ENCODE measurements around the gene LBHD2. TPM values are rescaled to one million over a fixed set of nuclear protein-coding genes. Genes with fewer than 3 reads are reported as not detected.
A peak's percentile ranks its signal among the peaks of the same experiment; 100 is the strongest.

The LBHD2 gene
- total RNA-seq (not detected), polyA plus RNA-seq (under 1 TPM in 1 of 2 donors, not detected in 1; 0.19 TPM)
- long read RNA-seq, donor 1 = 0 reads
- long read RNA-seq, donor 2 = 0 reads
- long read RNA-seq, donor 3 = 0 reads

GRCh38 chr14:103084021-103084919 lies at the start of gene LBHD2:
LBHD2 (plus strand) TSS chr14:103084210; CDS start chr14:103086013, 1,803 bp downstream.
- peak in 1 of 4 donors; percentile 63 for ATAC-seq
- Histone ChIP-seq H3K36me3 (no peaks in the 10 kb centered on the region), H3K27ac (no peak within 1 kb of the TSS), H3K4me3 (peak within 1 kb of the TSS in 4 of 12 donors; percentile 12 to 35 (median 22)), H3K27me3 (peaks cover 0 to 47% (median 19%) of the 10 kb centered on the region in 9 donors), H3K9me3 (no peaks in the 10 kb centered on the region), H3K4me1 (peaks cover 0 to 7% (median 0%) of the 10 kb centered on the region in 12 donors)
- TF ChIP-seq POLR2A (IDR thresholded peaks at IDR 0.05) (no peak), CTCF (IDR thresholded peaks at IDR 0.05) (no peak)
- 17 to 63% (median 20%) methylated on average over 11 to 61 of the region's 61 CpGs for WGBS, 4 donors
- intact Hi-C loops (cut with DNase I) = loop anchor here in 1 of 10 donors (10.0 kb wide), 1 partner anchor 389 kb away; no protein-coding TSS in a partner anchor
- DNase-seq = peak in 3 of 5 donors; percentile 5 to 54 (median 24)

- ATAC-seq (peak in 3 of 4 donors; percentile 15 to 22 (median 16)), DNase-seq (no peak)
- H3K4me1 ChIP-seq = peaks cover 0 to 26% (median 16%) of the 10 kb centered on the region in 12 donors
- H3K36me3 ChIP-seq = peaks cover 0 to 19% (median 14%) of the 10 kb centered on the region in 9 donors
- TF ChIP-seq CTCF (IDR thresholded peaks at IDR 0.05) (no peak), POLR2A (IDR thresholded peaks at IDR 0.05) (no peak)
- no peaks in the 10 kb centered on the region for H3K27me3 ChIP-seq
- WGBS, 4 donors = 96 to 99% (median 98%) methylated on average over 11 to 20 of the region's 20 CpGs
- intact Hi-C loops (cut with DNase I) = no loop called here
- peaks cover 0 to 7% (median 0%) of the 10 kb centered on the region in 12 donors for H3K9me3 ChIP-seq
- H3K4me3 ChIP-seq = no peak overlapping the region
- no peak overlapping the region for H3K27ac ChIP-seq
These were observed 42.5 kb upstream of the LBHD2 start for GRCh38 chr14:103041464-103041863.

- H3K27me3 ChIP-seq = no peaks in the 10 kb centered on the region
- intact Hi-C loops (cut with DNase I) = no loop called here
- no peak overlapping the region for H3K4me3 ChIP-seq
- H3K36me3 ChIP-seq = peaks cover 0 to 23% (median 14%) of the 10 kb centered on the region in 9 donors
- ATAC-seq (no peak), DNase-seq (no peak)
- 94 to 96% (median 95%) methylated on average over 8 of the region's 8 CpGs for WGBS, 4 donors
- peaks cover 0 to 7% (median 0%) of the 10 kb centered on the region in 12 donors for H3K9me3 ChIP-seq
- H3K4me1 ChIP-seq = peaks cover 0 to 36% (median 22%) of the 10 kb centered on the region in 12 donors
- TF ChIP-seq CTCF (IDR thresholded peaks at IDR 0.05) (no peak), POLR2A (IDR thresholded peaks at IDR 0.05) (no peak)
- no peak overlapping the region for H3K27ac ChIP-seq
These were observed 40.6 kb upstream of the LBHD2 start for GRCh38 chr14:103043257-103044015.
